Choroid plexus epithelial cell (primary cell): ENCODE measurements around the gene BCDIN3D.

Experiments
- DNase-seq: peaks from one replicate; pipeline ENCODE4 v3.0.0-alpha.2; 2010; ENCODE audit warnings: low read depth
- H3K4me3 ChIP-seq: 2 replicates; pipeline ENCODE4 v1.5.1; 2011; ENCODE audit warnings: low read depth, mild to moderate bottlenecking, control low read depth, low read length, moderate library complexity
- TF ChIP-seq, protein P1 (sequence below): conservative IDR thresholded peaks from 2 replicates; pipeline ENCODE4 v1.5.1; 2011; ENCODE audit warnings: low read depth, mild to moderate bottlenecking, control low read depth, inconsistent platforms, low read length, moderate library complexity

BCDIN3D gene

DNA sequence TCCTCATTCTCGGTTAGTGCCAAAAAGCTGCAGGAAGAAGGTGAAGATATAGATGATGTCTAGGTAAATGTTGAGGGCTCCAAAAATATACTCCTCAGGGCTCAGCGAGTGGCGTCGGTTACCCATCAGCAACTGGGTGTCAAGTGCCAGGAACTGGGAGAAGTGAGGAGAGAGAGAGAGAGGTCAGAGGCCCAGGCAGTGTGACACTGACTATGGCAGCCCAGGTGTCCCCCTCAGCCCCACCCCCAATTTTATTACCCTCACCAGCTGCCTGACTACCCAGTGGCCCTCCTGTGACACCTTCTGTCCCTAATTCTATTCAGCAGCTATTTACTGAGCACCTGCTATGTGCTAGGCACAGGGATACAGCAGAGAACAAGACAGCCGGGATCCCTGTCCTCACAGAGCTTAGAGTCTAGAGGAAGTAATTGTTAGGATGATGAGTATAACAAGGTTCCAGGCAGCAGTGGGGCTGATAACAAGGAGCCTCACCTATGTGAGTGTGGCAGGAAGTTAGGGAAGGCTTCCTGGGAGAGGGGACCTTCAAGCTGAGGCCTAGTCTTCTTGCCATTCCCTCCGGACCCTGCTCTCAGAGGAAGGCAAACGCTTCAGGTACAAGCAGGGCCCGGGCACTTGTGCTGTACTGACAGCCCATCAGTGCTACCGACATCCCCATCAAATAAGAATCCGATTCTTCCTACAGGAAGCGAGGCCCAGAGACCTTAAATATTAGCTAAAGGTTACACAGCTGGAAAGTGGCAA is 27.8 kb upstream of the BCDIN3D start:
- no peak for DNase-seq
- no peak overlapping the region for H3K4me3 ChIP-seq
- TF ChIP-seq, protein P1, sequence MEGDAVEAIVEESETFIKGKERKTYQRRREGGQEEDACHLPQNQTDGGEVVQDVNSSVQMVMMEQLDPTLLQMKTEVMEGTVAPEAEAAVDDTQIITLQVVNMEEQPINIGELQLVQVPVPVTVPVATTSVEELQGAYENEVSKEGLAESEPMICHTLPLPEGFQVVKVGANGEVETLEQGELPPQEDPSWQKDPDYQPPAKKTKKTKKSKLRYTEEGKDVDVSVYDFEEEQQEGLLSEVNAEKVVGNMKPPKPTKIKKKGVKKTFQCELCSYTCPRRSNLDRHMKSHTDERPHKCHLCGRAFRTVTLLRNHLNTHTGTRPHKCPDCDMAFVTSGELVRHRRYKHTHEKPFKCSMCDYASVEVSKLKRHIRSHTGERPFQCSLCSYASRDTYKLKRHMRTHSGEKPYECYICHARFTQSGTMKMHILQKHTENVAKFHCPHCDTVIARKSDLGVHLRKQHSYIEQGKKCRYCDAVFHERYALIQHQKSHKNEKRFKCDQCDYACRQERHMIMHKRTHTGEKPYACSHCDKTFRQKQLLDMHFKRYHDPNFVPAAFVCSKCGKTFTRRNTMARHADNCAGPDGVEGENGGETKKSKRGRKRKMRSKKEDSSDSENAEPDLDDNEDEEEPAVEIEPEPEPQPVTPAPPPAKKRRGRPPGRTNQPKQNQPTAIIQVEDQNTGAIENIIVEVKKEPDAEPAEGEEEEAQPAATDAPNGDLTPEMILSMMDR, result no peak

DNA sequence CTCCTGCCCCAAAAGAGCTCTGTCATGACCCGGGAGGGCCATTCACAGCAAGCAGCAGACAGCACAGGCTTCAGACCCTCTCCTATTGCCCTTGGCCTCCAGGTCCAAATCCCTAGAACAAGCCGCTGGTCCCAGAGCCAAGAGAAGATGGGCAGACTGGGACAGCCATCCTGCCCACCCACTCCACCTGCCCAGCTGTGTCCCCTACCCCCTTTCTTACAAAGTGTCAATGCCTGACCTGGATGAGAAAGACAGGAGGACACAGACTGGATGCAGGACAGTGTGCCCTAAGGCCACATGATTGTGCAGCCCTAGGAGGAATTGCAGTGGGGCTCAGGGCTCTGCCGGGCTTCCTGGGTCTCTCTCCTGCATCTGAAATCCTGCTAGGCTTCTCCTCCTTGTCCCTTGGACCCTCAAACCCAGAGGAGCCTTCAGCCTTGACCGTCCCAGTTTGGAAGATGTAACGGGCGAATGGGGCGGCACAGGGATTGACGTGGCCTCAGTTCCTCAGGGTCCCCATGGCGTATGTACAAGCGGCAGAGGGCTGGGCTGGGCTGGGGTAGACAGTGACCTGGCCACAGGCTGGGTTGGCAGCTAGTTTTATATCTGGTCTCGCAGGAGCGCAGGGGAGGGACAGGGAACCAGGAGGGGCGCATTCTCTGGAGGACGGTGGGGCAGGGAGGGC is 27.1 kb upstream of the BCDIN3D start:
- TF ChIP-seq, protein P1, result no peak
- no peak for DNase-seq
- H3K4me3 ChIP-seq, result no peak overlapping the region

DNA sequence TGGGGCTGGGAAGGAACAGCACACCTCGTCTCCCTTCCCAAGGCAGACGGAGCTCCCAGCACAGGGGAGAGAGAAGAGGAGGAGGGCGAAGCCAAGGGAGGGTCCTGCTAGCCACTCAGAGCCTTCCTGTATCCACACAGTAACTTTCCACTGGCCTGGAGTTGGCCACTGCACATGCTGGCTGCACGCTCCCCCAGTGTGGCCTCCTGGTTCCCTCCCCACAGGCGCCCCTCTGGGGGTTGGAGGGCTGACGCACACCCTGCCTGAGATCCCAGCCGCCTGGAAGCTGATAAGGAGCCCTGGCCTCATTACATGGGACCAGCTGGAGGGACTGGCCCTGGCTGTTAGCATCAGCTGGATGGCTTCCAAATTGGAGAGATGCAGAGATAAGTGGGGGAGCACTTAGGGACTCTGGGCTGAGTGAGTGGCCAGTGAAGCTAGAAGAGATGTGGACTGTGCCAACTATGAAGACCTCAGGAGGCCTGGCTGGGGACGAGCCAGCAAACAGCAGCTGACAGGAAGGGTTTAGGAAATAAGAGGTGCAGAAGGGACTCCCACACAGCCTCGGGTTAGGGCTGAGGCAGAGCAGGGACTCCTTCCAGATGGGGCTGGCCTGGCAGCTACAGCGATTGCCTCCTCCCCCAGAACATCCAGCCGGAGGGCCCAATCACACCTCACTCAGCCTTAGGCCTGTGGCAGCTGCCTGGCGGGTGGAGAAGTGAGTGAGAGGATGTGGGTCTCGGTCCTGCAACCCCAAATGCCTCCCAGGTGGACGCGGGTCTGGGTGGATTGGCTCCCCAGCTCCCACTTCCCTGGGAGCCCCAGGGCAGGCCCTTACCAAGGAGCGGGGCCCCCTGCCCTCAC is 26.3 kb upstream of the BCDIN3D start:
- H3K4me3 ChIP-seq, result no peak overlapping the region
- DNase-seq, result peak; percentile 98
- TF ChIP-seq, protein P1, result no peak

DNA sequence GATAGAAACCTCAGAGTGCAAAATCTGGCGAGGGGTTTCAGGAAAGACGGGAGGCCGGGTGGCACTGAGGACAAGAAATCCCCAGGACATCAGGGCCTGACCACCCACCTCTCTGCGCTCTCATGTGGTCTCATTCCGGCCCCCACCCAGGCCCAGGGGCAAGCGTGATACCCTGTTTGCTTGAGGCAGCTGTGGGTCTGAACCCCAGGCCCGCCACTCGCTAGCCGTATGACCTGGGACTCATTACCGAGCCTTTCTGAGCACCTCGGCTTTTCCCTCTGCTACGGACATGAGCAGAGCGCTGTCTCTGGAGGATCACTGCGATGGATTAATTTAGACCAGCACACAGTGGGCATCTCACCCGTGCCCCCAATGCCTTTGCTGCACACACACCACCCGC is 25.5 kb upstream of the BCDIN3D start:
- H3K4me3 ChIP-seq, result no peak overlapping the region
- no peak for DNase-seq
- TF ChIP-seq, protein P1, result no peak

DNA sequence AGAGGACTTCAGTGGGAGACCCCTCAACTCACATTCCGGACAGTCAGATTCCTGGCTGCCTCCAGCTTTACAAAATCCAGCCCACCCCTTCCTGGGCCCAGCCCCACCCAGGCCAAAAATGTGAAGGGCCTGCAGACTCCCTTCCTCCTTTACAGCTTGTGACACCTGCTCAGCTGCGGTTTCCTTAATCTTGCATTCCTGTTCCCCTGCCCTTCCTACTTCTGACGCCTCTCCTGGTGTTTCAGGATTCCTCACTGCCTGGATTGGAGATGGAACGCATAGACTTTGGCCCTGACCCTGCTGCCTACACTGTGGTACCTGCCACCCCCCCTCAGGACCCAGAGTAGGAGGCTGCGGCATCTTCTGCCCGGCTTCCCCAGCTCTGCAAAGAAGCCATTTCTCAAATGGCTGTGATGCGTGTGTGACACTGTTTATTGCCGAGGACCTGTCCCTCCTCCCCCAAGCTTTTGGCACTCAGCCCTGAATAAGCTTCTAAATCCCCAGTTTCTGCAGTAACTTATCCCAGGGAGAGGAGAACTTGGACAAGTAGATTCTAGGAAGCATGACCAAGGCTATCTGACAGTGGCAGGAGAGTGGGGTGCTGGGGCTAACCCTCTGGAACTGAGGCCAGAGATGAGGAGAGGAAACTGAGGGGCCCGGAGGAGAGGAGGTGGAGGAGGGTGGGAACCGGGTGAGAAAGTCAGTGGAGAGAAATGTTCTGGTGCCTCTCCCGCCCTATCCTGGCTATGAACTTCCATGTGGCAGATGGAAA is 24.9 kb upstream of the BCDIN3D start:
- H3K4me3 ChIP-seq, result no peak overlapping the region
- no peak for DNase-seq
- TF ChIP-seq, protein P1, result no peak

DNA sequence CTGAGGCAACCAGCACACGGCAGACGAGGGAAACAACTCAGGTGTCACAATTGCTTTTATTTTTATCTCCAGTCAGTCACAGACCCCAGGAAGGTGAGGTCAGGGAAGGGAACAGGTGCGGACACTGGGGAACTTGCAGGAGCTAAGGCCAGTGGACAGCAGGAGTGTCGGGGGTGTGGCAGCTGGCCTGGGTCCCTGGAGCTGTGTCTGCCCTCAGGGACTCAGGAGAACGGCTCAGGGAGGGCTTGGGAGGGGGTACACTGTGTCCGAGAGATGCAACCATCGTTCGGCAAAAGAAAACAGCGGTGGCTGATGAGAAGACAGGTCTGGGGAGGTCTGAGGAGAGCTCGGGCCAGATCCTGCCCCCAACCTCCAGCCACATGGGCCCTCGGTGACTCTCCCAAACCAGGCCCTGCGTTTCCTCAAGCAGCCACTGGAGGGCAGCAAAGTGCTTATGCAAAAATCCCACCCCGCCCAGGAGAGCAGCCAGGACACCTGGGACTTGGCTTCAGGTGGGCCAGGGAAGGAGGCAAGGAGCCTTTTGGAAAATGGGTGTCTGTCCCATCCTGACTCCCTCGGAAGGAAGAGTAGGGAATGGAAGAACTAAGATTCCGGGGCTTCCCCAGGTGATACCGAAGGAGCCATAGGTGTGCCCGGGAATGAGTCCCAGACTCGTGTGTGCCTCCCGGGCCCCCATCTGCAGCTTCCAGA is 24.1 kb upstream of the BCDIN3D start:
- TF ChIP-seq, protein P1, result peak; percentile 96
- H3K4me3 ChIP-seq, result no peak overlapping the region
- DNase-seq, result peak; percentile 63
